HG02588 (cell line): ENCODE results near the gene CACNA2D1.

ENCODE experiments used
- ATAC-seq: cut with Tn5 transposase; IDR thresholded peaks from one replicate; pipeline ENCODE4 v1.9.1; 2021; ENCODE audit warnings: mild to moderate bottlenecking, moderate library complexity; ENCODE audit not compliant: unreplicated experiment

CACNA2D1 gene

GRCh38 chr7:81902536-81902935 lies 541.0 kb downstream of the CACNA2D1 start:
- ATAC-seq = no peak
